Activated naive CD4-positive, alpha-beta T cell treated with anti-CD3 and anti-CD28 coated beads, Interleukin-2, amount 10 ng/mL, durations not matched to agents 7 days and 5 days (primary cell): ENCODE results near the gene FNDC3B.

ENCODE experiments used
- CTCF ChIA-PET: fragments of 350-600 bp; sonication (Branson Sonifier 250); formaldehyde crosslinking; loops from one replicate; lab custom pipeline; 2021; ENCODE audit warnings: antibody characterized with exemption; lab: Charles Lee
- DNase-seq: peaks from one replicate; pipeline ENCODE4 v3.0.0-alpha.2; 2020
- H3K27ac Mint-ChIP-seq: one replicate; pipeline ENCODE4 v1.8.0; 2021; ENCODE audit warnings: mild to moderate bottlenecking, moderate library complexity, mixed read lengths
- H3K27me3 Mint-ChIP-seq: one replicate; pipeline ENCODE4 v1.8.0; 2021; ENCODE audit warnings: mild to moderate bottlenecking, mixed read lengths
- H3K36me3 Mint-ChIP-seq: one replicate; pipeline ENCODE4 v1.8.0; 2021; ENCODE audit warnings: mixed read lengths
- H3K4me1 Mint-ChIP-seq: one replicate; pipeline ENCODE4 v1.8.0; 2021; ENCODE audit warnings: mixed read lengths
- H3K4me3 Mint-ChIP-seq: one replicate; pipeline ENCODE4 v1.8.0; 2021; ENCODE audit warnings: mild to moderate bottlenecking, moderate library complexity, mixed read lengths
- H3K9me3 Mint-ChIP-seq: one replicate; pipeline ENCODE4 v1.8.0; 2021; ENCODE audit warnings: mixed read lengths

The FNDC3B gene

GRCh38 chr3:172181932-172182586 lies 142.7 kb downstream of the FNDC3B start:
- no peaks in the 10 kb centered on the region for H3K27me3 Mint-ChIP-seq
- CTCF ChIA-PET = no interaction called here
- H3K36me3 Mint-ChIP-seq = no peaks in the 10 kb centered on the region
- no peak overlapping the region for H3K4me3 Mint-ChIP-seq
- no peak overlapping the region for H3K27ac Mint-ChIP-seq
- peaks cover 2% of the 10 kb centered on the region for H3K4me1 Mint-ChIP-seq
- H3K9me3 Mint-ChIP-seq = no peaks in the 10 kb centered on the region
- no peak for DNase-seq

- no peak for DNase-seq
- Mint-ChIP-seq H3K9me3 (no peaks in the 10 kb centered on the region), H3K27me3 (no peaks in the 10 kb centered on the region), H3K27ac (no peak overlapping the region), H3K4me1 (peaks cover 2% of the 10 kb centered on the region), H3K4me3 (no peak overlapping the region), H3K36me3 (no peaks in the 10 kb centered on the region)
- CTCF ChIA-PET = no interaction called here
These were observed 143.4 kb downstream of the FNDC3B start for GRCh38 chr3:172182797-172183196.

GRCh38 chr3:172184106-172184822 lies 144.9 kb downstream of the FNDC3B start:
- peaks cover 2% of the 10 kb centered on the region for H3K4me1 Mint-ChIP-seq
- DNase-seq = no peak
- CTCF ChIA-PET = no interaction called here
- H3K4me3 Mint-ChIP-seq = no peak overlapping the region
- no peaks in the 10 kb centered on the region for H3K27me3 Mint-ChIP-seq
- H3K9me3 Mint-ChIP-seq = no peaks in the 10 kb centered on the region
- no peaks in the 10 kb centered on the region for H3K36me3 Mint-ChIP-seq
- H3K27ac Mint-ChIP-seq = no peak overlapping the region

GRCh38 chr3:172185907-172186306 lies 146.5 kb downstream of the FNDC3B start:
- CTCF ChIA-PET = no interaction called here
- Mint-ChIP-seq H3K4me1 (peaks cover 2% of the 10 kb centered on the region), H3K36me3 (no peaks in the 10 kb centered on the region), H3K27me3 (no peaks in the 10 kb centered on the region), H3K4me3 (no peak overlapping the region), H3K27ac (no peak overlapping the region), H3K9me3 (no peaks in the 10 kb centered on the region)
- DNase-seq = no peak

GRCh38 chr3:172186607-172187006 lies 147.2 kb downstream of the FNDC3B start:
- H3K27ac Mint-ChIP-seq = no peak overlapping the region
- H3K4me1 Mint-ChIP-seq = peaks cover 2% of the 10 kb centered on the region
- no peaks in the 10 kb centered on the region for H3K9me3 Mint-ChIP-seq
- DNase-seq = no peak
- no peaks in the 10 kb centered on the region for H3K27me3 Mint-ChIP-seq
- CTCF ChIA-PET = no interaction called here
- H3K4me3 Mint-ChIP-seq = no peak overlapping the region
- no peaks in the 10 kb centered on the region for H3K36me3 Mint-ChIP-seq

- CTCF ChIA-PET = no interaction called here
- Mint-ChIP-seq H3K9me3 (no peaks in the 10 kb centered on the region), H3K36me3 (no peaks in the 10 kb centered on the region), H3K4me3 (no peak overlapping the region), H3K4me1 (no peaks in the 10 kb centered on the region), H3K27ac (no peak overlapping the region), H3K27me3 (no peaks in the 10 kb centered on the region)
- no peak for DNase-seq
These were observed 148.1 kb downstream of the FNDC3B start for GRCh38 chr3:172187511-172187910.

- CTCF ChIA-PET = no interaction called here
- H3K4me3 Mint-ChIP-seq = no peak overlapping the region
- no peaks in the 10 kb centered on the region for H3K36me3 Mint-ChIP-seq
- H3K27me3 Mint-ChIP-seq = no peaks in the 10 kb centered on the region
- no peak for DNase-seq
- no peaks in the 10 kb centered on the region for H3K9me3 Mint-ChIP-seq
- no peaks in the 10 kb centered on the region for H3K4me1 Mint-ChIP-seq
- H3K27ac Mint-ChIP-seq = no peak overlapping the region
These were observed 149.1 kb downstream of the FNDC3B start for GRCh38 chr3:172188511-172188910.

- H3K27ac Mint-ChIP-seq = no peak overlapping the region
- CTCF ChIA-PET = no interaction called here
These were observed 149.8 kb downstream of the FNDC3B start for GRCh38 chr3:172189213-172189612.

GRCh38 chr3:172189987-172190603 lies 150.7 kb downstream of the FNDC3B start:
- no peaks in the 10 kb centered on the region for H3K27me3 Mint-ChIP-seq
- no peaks in the 10 kb centered on the region for H3K36me3 Mint-ChIP-seq
- no peaks in the 10 kb centered on the region for H3K9me3 Mint-ChIP-seq

More at GRCh38 chr3:172189213-172189612, 149.8 kb downstream of the FNDC3B start:
- DNase-seq = no peak
- Mint-ChIP-seq H3K27me3 (no peaks in the 10 kb centered on the region), H3K9me3 (no peaks in the 10 kb centered on the region), H3K4me1 (no peaks in the 10 kb centered on the region), H3K4me3 (no peak overlapping the region), H3K36me3 (no peaks in the 10 kb centered on the region)

GRCh38 chr3:172190980-172191379 lies 151.6 kb downstream of the FNDC3B start:
- no peak overlapping the region for H3K27ac Mint-ChIP-seq
- no peaks in the 10 kb centered on the region for H3K36me3 Mint-ChIP-seq
- H3K9me3 Mint-ChIP-seq = no peaks in the 10 kb centered on the region
- CTCF ChIA-PET = no interaction called here
- no peak overlapping the region for H3K4me3 Mint-ChIP-seq
- no peaks in the 10 kb centered on the region for H3K4me1 Mint-ChIP-seq
- no peak for DNase-seq
- H3K27me3 Mint-ChIP-seq = no peaks in the 10 kb centered on the region

More at GRCh38 chr3:172189987-172190603, 150.7 kb downstream of the FNDC3B start:
- CTCF ChIA-PET = no interaction called here
- H3K27ac Mint-ChIP-seq = no peak overlapping the region
- no peak overlapping the region for H3K4me3 Mint-ChIP-seq
- no peak for DNase-seq
- no peaks in the 10 kb centered on the region for H3K4me1 Mint-ChIP-seq

- H3K9me3 Mint-ChIP-seq = no peaks in the 10 kb centered on the region
- no peaks in the 10 kb centered on the region for H3K4me1 Mint-ChIP-seq
- H3K4me3 Mint-ChIP-seq = no peak overlapping the region
- CTCF ChIA-PET = no interaction called here
- no peak for DNase-seq
- no peaks in the 10 kb centered on the region for H3K36me3 Mint-ChIP-seq
- H3K27me3 Mint-ChIP-seq = no peaks in the 10 kb centered on the region
- H3K27ac Mint-ChIP-seq = no peak overlapping the region
These were observed 152.3 kb downstream of the FNDC3B start for GRCh38 chr3:172191629-172192028.

- H3K4me1 Mint-ChIP-seq = no peaks in the 10 kb centered on the region
- no peaks in the 10 kb centered on the region for H3K9me3 Mint-ChIP-seq
- CTCF ChIA-PET = no interaction called here
- H3K36me3 Mint-ChIP-seq = no peaks in the 10 kb centered on the region
- H3K27ac Mint-ChIP-seq = no peak overlapping the region
- H3K27me3 Mint-ChIP-seq = no peaks in the 10 kb centered on the region
- DNase-seq = no peak
- no peak overlapping the region for H3K4me3 Mint-ChIP-seq
These were observed 153.5 kb downstream of the FNDC3B start for GRCh38 chr3:172192830-172193415.

GRCh38 chr3:172193436-172193835 lies 154.1 kb downstream of the FNDC3B start:
- H3K36me3 Mint-ChIP-seq = no peaks in the 10 kb centered on the region
- H3K27ac Mint-ChIP-seq = no peak overlapping the region
- H3K4me3 Mint-ChIP-seq = no peak overlapping the region
- no peaks in the 10 kb centered on the region for H3K9me3 Mint-ChIP-seq
- H3K27me3 Mint-ChIP-seq = no peaks in the 10 kb centered on the region
- DNase-seq = no peak
- CTCF ChIA-PET = no interaction called here
- no peaks in the 10 kb centered on the region for H3K4me1 Mint-ChIP-seq

- no peaks in the 10 kb centered on the region for H3K9me3 Mint-ChIP-seq
- CTCF ChIA-PET = no interaction called here
- H3K27ac Mint-ChIP-seq = no peak overlapping the region
- no peak for DNase-seq
- H3K4me1 Mint-ChIP-seq = no peaks in the 10 kb centered on the region
- H3K27me3 Mint-ChIP-seq = no peaks in the 10 kb centered on the region
- H3K4me3 Mint-ChIP-seq = no peak overlapping the region
- no peaks in the 10 kb centered on the region for H3K36me3 Mint-ChIP-seq
These were observed 155.5 kb downstream of the FNDC3B start for GRCh38 chr3:172194702-172195406.
